ENCODE measurements around the gene ACAA1. TPM values are rescaled to one million over a fixed set of nuclear protein-coding genes. Genes with fewer than 3 reads are reported as not detected.
A peak's percentile ranks its signal among the peaks of the same experiment; 100 is the strongest.
"Not testable (repeated sequence)": the region's sequence is repeated elsewhere in the genome, so short reads cannot be mapped to it uniquely, and the experiment has no call there.

The ACAA1 gene
- total and polyA plus RNA-seq, 12 donors = 76.4 to 136 (median 117) TPM

GRCh38 chr3:38138349-38139190, 1.6 kb upstream of the ACAA1 start, which contains the start of gene MYD88:
TSS of gene MYD88 (plus strand) at chr3:38138661. CDS start at chr3:38138701, 40 bp downstream.
- DNase-seq (peak; percentile 81 to 84), ATAC-seq (peak; percentile 38 to 75 (median 54))
- Histone ChIP-seq H3K36me3 (peaks cover 0 to 47% (median 16%) of the 10 kb centered on the region in 9 donors), H3K27me3 (no peaks in the 10 kb centered on the region), H3K27ac (peak within 1 kb of the TSS; percentile 86 to 97 (median 94)), H3K4me1 (peaks cover 8 to 58% (median 41%) of the 10 kb centered on the region in 9 donors), H3K4me3 (peak within 1 kb of the TSS; percentile 63 to 100 (median 94)), H3K9me3 (no peaks in the 10 kb centered on the region)
- TF ChIP-seq, protein P1, sequence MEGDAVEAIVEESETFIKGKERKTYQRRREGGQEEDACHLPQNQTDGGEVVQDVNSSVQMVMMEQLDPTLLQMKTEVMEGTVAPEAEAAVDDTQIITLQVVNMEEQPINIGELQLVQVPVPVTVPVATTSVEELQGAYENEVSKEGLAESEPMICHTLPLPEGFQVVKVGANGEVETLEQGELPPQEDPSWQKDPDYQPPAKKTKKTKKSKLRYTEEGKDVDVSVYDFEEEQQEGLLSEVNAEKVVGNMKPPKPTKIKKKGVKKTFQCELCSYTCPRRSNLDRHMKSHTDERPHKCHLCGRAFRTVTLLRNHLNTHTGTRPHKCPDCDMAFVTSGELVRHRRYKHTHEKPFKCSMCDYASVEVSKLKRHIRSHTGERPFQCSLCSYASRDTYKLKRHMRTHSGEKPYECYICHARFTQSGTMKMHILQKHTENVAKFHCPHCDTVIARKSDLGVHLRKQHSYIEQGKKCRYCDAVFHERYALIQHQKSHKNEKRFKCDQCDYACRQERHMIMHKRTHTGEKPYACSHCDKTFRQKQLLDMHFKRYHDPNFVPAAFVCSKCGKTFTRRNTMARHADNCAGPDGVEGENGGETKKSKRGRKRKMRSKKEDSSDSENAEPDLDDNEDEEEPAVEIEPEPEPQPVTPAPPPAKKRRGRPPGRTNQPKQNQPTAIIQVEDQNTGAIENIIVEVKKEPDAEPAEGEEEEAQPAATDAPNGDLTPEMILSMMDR (IDR thresholded peaks at IDR 0.05) = no peak
- WGBS, 2 donors = 1 to 3% methylated on average over 65 of the region's 65 CpGs
- intact Hi-C loops (cut with DNase I) = loop anchor here in 6 of 10 donors (1.0 to 10.0 kb wide), 6 partner anchors 26 to 346 kb away; partner anchors contain the start of genes ACVR2B (in 2 of the 6), XYLB (in 2 of the 6) and OXSR1 (in 1 of the 6)

GRCh38 chr3:38137615-38138348, 855 bp upstream of the ACAA1 start:
- Histone ChIP-seq H3K4me1 (peaks cover 8 to 54% (median 42%) of the 10 kb centered on the region in 9 donors), H3K36me3 (peaks cover 0 to 53% (median 24%) of the 10 kb centered on the region in 9 donors), H3K27ac (peak overlapping the region; percentile 86 to 97 (median 94)), H3K4me3 (peak overlapping the region; percentile 63 to 100 (median 94)), H3K9me3 (no peaks in the 10 kb centered on the region), H3K27me3 (no peaks in the 10 kb centered on the region)
- no peak for DNase-seq
- intact Hi-C loops (cut with DNase I) = loop anchor here in 7 of 10 donors (1.0 to 10.0 kb wide), 7 partner anchors 27 to 347 kb away; partner anchors contain the start of genes OXSR1 (in 6 of the 7), ACVR2B (in 2 of the 7) and XYLB (in 2 of the 7)
- TF ChIP-seq, protein P1 (IDR thresholded peaks at IDR 0.05) = no peak
- ATAC-seq = peak in 4 of 8 donors; percentile 2 to 54 (median 30)
- 17 to 23% methylated on average over 22 of the region's 22 CpGs for WGBS, 2 donors

DNA sequence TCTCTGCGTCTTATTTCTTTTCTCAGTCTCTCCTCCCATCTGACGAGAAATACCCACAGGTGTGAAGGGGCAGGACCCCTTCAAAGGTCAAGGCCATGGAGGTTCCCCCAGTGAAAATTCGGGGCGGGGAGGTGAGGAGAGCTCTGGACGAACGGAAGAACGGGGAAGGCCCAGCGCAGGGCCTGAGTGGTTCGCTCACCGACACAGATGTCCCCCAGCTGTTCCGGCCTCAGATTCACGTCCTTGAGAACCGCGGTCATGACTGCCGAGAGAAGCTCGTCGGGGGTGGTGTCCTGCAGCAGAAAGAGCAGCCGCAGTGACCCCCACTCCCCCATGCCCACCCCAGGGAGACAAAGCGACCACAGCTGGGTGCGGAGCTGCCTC, 542 bp downstream of the ACAA1 start:
- H3K4me3 ChIP-seq = peak overlapping the region; percentile 63 to 100 (median 90)
- H3K9me3 ChIP-seq = no peaks in the 10 kb centered on the region
- WGBS, 2 donors = 0 to 1% methylated on average over 20 of the region's 20 CpGs
- no peaks in the 10 kb centered on the region for H3K27me3 ChIP-seq
- ATAC-seq (peak in 2 of 8 donors; percentile 3), DNase-seq (peak in 1 of 2 donors; percentile 30)
- peak overlapping the region in 9 of 10 donors; percentile 78 to 97 (median 92) for H3K27ac ChIP-seq
- peaks cover 8 to 62% (median 46%) of the 10 kb centered on the region in 9 donors for H3K4me1 ChIP-seq
- intact Hi-C loops (cut with DNase I) = loop anchor here in 7 of 10 donors (2.0 to 10.0 kb wide), 5 partner anchors 28 to 348 kb away; partner anchors contain the start of genes OXSR1 (in 3 of the 7), ACVR2B (in 2 of the 7) and XYLB (in 2 of the 7)
- H3K36me3 ChIP-seq = peaks cover 0 to 54% (median 29%) of the 10 kb centered on the region in 9 donors
- TF ChIP-seq, protein P1 (IDR thresholded peaks at IDR 0.05) = no peak

- Histone ChIP-seq H3K36me3 (peaks cover 0 to 54% (median 36%) of the 10 kb centered on the region in 9 donors), H3K27ac (peak overlapping the region in 8 of 10 donors; percentile 78 to 97 (median 94))
Measured at GRCh38 chr3:38135621-38136277, 1.2 kb downstream of the ACAA1 start.

GRCh38 chr3:38134517-38135143, 2.3 kb downstream of the ACAA1 start:
- H3K27me3 ChIP-seq, H3K4me3 ChIP-seq, ATAC-seq, H3K9me3 ChIP-seq, H3K27ac ChIP-seq, DNase-seq: not testable (repeated sequence)
- Histone ChIP-seq H3K4me1 (peaks cover 5 to 70% (median 48%) of the 10 kb centered on the region in 9 donors), H3K36me3 (peaks cover 0 to 61% (median 39%) of the 10 kb centered on the region in 9 donors)
- WGBS, 2 donors = 87 to 91% methylated on average over 10 of the region's 10 CpGs
- intact Hi-C loops (cut with DNase I) = loop anchor here in 6 of 10 donors (10.0 kb wide), 4 partner anchors 110 to 350 kb away; partner anchors contain the start of genes ACVR2B (in 2 of the 6) and XYLB (in 2 of the 6)

More at GRCh38 chr3:38135621-38136277, 1.2 kb downstream of the ACAA1 start:
- WGBS, 2 donors = 54 to 64% methylated on average over 10 of the region's 10 CpGs
- not testable (repeated sequence) for DNase-seq, ATAC-seq, H3K27me3 ChIP-seq, H3K9me3 ChIP-seq
- intact Hi-C loops (cut with DNase I) = loop anchor here in 7 of 10 donors (2.0 to 10.0 kb wide), 5 partner anchors 29 to 349 kb away; partner anchors contain the start of genes OXSR1 (in 3 of the 7), ACVR2B (in 2 of the 7) and XYLB (in 2 of the 7)
- peak overlapping the region; percentile 63 to 100 (median 90) for H3K4me3 ChIP-seq
- peaks cover 8 to 68% (median 51%) of the 10 kb centered on the region in 9 donors for H3K4me1 ChIP-seq
